Chondrocyte (in vitro differentiated cells): Measurements from ENCODE around the gene SLC8A1. TPM values are rescaled to one million over a fixed set of nuclear protein-coding genes. Genes with fewer than 3 reads are reported as not detected.

Experiments used
- DNase-seq: peaks from one replicate; pipeline ENCODE4 v3.0.0; 2021; ENCODE audit warnings: mixed read lengths, low spot score
- H3K27ac Mint-ChIP-seq: one replicate; pipeline ENCODE4 v1.8.0; 2021; ENCODE audit warnings: mild to moderate bottlenecking, moderate library complexity, mixed read lengths; ENCODE audit not compliant: unreplicated experiment
- H3K27me3 Mint-ChIP-seq: 2 replicates; pipeline ENCODE4 v1.8.0; 2021; ENCODE audit warnings: low read depth, mixed read lengths
- H3K36me3 Mint-ChIP-seq: 2 replicates; pipeline ENCODE4 v1.8.0; 2021; ENCODE audit warnings: low read depth, mixed read lengths
- H3K4me1 Mint-ChIP-seq: 2 replicates; pipeline ENCODE4 v1.8.0; 2021; ENCODE audit warnings: low read depth, mild to moderate bottlenecking, mixed read lengths
- H3K4me3 Mint-ChIP-seq: one replicate; pipeline ENCODE4 v1.8.0; 2021; ENCODE audit warnings: mild to moderate bottlenecking, moderate library complexity, mixed read lengths; ENCODE audit not compliant: unreplicated experiment
- H3K9me3 Mint-ChIP-seq: 2 replicates; pipeline ENCODE4 v1.8.0; 2021; ENCODE audit warnings: low read depth, mixed read lengths
- CTCF ChIP-seq: fragments of 200-600 bp; sonication (generic); IDR thresholded peaks from 2 replicates; pipeline ENCODE4 v1.5.0; 2021; ENCODE audit warnings: antibody characterized with exemption, mild to moderate bottlenecking, moderate library complexity
- total RNA-seq: library from RNA; stranded (reverse); gene quantifications from 3 replicates; pipeline ENCODE4 v1.2.1, GENCODE V29; 2021

SLC8A1 gene
- total RNA-seq, 1 donor from 2014 or later = 53.7 TPM

DNA sequence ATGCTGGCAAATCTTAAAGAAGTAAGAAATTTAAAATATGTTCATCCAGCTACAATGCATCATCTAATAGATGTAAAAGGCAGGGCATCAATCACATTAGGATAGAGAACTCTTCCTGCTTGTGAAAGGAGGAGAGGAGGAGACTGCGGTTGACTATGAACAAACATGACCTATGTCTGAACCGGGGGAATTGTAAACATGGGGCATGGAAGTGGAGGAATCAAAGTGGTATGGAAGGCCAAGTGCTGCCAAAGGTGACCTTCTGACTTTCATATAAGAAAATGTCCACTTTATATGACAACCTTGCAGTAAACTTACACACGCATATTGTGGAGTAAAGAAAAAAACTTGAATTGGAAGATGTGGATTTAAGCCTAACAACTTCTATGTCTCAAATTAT is 20.0 kb upstream of the SLC8A1 start:
- no peak overlapping the region for H3K4me3 Mint-ChIP-seq

GRCh38 chr2:40470822-40471813 is 19.2 kb upstream of the SLC8A1 start:
- H3K4me1 Mint-ChIP-seq = no peaks in the 10 kb centered on the region
- H3K9me3 Mint-ChIP-seq = no peaks in the 10 kb centered on the region
- no peak overlapping the region for H3K27ac Mint-ChIP-seq
- H3K27me3 Mint-ChIP-seq = peaks cover 4% of the 10 kb centered on the region
- no peak for TF ChIP-seq CTCF
- H3K4me3 Mint-ChIP-seq = no peak overlapping the region
- no peaks in the 10 kb centered on the region for H3K36me3 Mint-ChIP-seq
- DNase-seq = no peak

More for the DNA sequence above, 20.0 kb upstream of the SLC8A1 start:
- no peaks in the 10 kb centered on the region for H3K36me3 Mint-ChIP-seq
- peaks cover 3% of the 10 kb centered on the region for H3K9me3 Mint-ChIP-seq
- H3K27me3 Mint-ChIP-seq = peaks cover 8% of the 10 kb centered on the region
- H3K4me1 Mint-ChIP-seq = no peaks in the 10 kb centered on the region
- DNase-seq = no peak
- no peak for TF ChIP-seq CTCF
- no peak overlapping the region for H3K27ac Mint-ChIP-seq

DNA sequence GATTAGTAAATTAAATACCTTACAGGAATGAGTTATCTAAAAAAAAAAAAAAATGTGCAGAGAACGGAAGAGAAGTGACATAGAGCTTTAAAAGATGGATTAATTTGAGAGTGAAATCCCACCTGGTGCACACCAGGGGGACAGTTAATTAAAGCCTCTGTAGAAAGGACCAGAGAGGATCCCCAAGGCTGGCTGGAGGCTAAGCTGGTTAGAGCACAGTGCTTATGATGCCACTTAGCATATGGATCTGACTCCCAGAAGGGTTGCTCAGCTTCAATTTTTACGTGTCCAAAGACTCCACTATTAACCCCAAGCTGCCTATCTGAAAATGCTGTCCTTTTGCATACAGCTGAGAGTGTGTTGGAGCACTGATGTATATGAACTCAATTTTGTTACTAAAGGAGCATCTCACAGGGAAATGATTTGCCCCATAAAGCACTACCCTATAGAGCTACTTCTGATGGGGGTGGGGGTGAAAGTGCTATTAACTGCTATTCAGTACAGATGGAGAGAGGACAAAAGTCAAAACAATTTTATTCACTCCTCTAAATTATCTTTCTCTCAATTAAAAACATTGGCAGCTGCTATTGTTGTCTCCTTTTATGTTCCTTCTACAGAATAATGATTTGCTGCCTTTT is 15.2 kb upstream of the SLC8A1 start:
- Mint-ChIP-seq H3K4me1 (no peaks in the 10 kb centered on the region), H3K4me3 (no peak overlapping the region), H3K9me3 (no peaks in the 10 kb centered on the region), H3K27me3 (peaks cover 8% of the 10 kb centered on the region), H3K27ac (no peak overlapping the region), H3K36me3 (no peaks in the 10 kb centered on the region)
- no peak for DNase-seq
- no peak for TF ChIP-seq CTCF

GRCh38 chr2:40466332-40466906 is 14.5 kb upstream of the SLC8A1 start:
- Mint-ChIP-seq H3K27ac (no peak overlapping the region), H3K4me3 (no peak overlapping the region), H3K9me3 (no peaks in the 10 kb centered on the region), H3K36me3 (no peaks in the 10 kb centered on the region), H3K27me3 (peaks cover 8% of the 10 kb centered on the region), H3K4me1 (no peaks in the 10 kb centered on the region)
- TF ChIP-seq CTCF = no peak
- DNase-seq = no peak

- Mint-ChIP-seq H3K27me3 (peaks cover 8% of the 10 kb centered on the region), H3K36me3 (no peaks in the 10 kb centered on the region), H3K9me3 (no peaks in the 10 kb centered on the region), H3K27ac (no peak overlapping the region), H3K4me3 (no peak overlapping the region), H3K4me1 (no peaks in the 10 kb centered on the region)
- no peak for TF ChIP-seq CTCF
- no peak for DNase-seq
Observed at GRCh38 chr2:40463112-40463511, 11.2 kb upstream of the SLC8A1 start.
